HAP-1 (cell line): ENCODE results near the gene GP1BB.

Source experiments
- DNase-seq, 2 experiments: peaks; one replicate each; pipeline ENCODE4 v3.0.0-alpha.2; 2016 to 2020; ENCODE audit warnings: low spot score in 2 of 2
- H3K27me3 ChIP-seq: fragments of 250-450 bp; sonication (Bioruptor Pico); 2 replicates; pipeline ENCODE4 v1.5.1; 2020; ENCODE audit warnings: low read depth, mild to moderate bottlenecking, moderate library complexity
- H3K36me3 ChIP-seq: fragments of 250-450 bp; sonication (Bioruptor Pico); replicated peaks from 2 replicates; pipeline ENCODE4 v1.5.1; 2020; ENCODE audit warnings: mild to moderate bottlenecking
- H3K4me1 ChIP-seq: fragments of 250-450 bp; sonication (Bioruptor Pico); 2 replicates; pipeline ENCODE4 v1.5.1; 2020; ENCODE audit warnings: mild to moderate bottlenecking
- H3K4me3 ChIP-seq: fragments of 250-450 bp; sonication (Bioruptor Pico); 2 replicates; pipeline ENCODE4 v1.5.1; 2020; ENCODE audit warnings: mild to moderate bottlenecking, moderate library complexity
- H3K9me3 ChIP-seq: fragments of 250-450 bp; sonication (Bioruptor Pico); 2 replicates; pipeline ENCODE4 v1.5.1; 2020; ENCODE audit warnings: mild to moderate bottlenecking, moderate library complexity
- in situ Hi-C: fragments of 300-500 bp; cut with MboI; formaldehyde crosslinking; loops from 3 replicates; pipeline ENCODE4 v1.14.3; 2020; ENCODE audit warnings: low sequenced_read_pairs, inconsistent platforms, mixed read lengths

Gene GP1BB

DNA sequence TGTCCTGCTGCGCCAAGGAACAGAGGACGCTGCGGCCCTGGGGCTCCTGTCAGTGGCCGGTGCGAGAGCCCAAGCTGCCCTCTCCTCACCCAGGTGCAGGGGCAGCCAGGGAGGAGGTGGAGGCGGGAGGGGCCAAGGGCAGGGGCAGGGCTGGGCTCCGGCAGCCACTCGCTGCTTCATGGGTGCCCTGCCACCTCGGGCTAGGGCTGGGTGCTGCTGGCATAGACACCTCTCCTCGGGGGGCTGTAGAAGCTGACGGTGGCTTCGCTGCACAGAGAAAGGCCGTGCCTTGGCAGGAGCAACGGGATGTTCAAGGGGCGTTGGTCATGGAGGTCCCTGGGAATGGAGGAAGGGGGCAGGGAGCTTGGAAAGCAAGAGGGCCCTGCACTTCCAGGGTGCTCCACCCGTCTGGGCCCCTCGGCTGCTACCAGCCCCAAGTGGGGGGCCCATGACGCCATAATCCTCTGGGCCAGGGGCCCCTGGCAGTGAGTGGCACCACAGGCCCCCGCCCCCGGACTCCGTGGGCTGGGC, 35.6 kb downstream of the GP1BB start:
- DNase-seq: no peak
- in situ Hi-C loops: no loop called here
- Histone ChIP-seq H3K27me3 (peaks cover 24% of the 10 kb centered on the region), H3K4me3 (no peak overlapping the region), H3K36me3 (peaks cover 7% of the 10 kb centered on the region; the same call in 1 of the 2 replicates), H3K9me3 (no peaks in the 10 kb centered on the region), H3K4me1 (peaks cover 3% of the 10 kb centered on the region; the same call in 1 of the 2 replicates)

DNA sequence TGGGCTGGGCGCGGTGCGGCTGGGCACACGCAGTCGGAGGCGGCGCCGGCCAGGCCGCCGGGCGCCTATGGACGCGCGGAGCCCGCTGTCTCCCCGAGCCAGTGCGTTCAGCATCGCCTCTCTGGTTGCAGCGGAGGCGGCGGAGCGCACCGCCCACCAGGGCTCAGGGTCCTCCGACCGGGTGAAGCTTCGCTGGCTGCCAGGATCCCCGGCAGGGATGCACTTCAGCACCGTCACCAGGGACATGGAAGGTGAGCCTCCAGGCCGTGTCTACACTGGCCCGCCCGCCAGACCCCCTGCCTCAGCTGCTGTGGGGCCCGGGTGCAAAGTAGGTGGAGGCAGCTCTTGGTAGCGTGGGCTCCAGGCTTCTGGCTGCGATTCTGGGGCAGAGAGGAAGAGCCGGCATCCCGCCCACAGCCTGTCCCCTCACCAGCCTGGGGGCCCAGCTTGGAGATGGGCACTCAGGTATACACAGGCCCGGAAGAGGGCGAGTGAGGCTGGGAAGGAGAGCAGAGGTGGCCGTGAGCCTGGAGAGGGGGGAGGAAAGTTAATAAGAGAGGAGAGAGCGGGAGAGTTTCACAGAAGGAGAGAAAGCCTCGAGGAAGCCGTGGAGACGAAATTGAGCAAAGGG, 36.2 kb downstream of the GP1BB start:
- no peaks in the 10 kb centered on the region for H3K9me3 ChIP-seq
- in situ Hi-C loops: no loop called here
- DNase-seq: no peak
- peaks cover 13% of the 10 kb centered on the region for H3K36me3 ChIP-seq
- H3K4me3 ChIP-seq: no peak overlapping the region; the same call in 1 of the 2 replicates
- peaks cover 3% of the 10 kb centered on the region; the same call in 1 of the 2 replicates for H3K4me1 ChIP-seq
- H3K27me3 ChIP-seq: peaks cover 20% of the 10 kb centered on the region

DNA sequence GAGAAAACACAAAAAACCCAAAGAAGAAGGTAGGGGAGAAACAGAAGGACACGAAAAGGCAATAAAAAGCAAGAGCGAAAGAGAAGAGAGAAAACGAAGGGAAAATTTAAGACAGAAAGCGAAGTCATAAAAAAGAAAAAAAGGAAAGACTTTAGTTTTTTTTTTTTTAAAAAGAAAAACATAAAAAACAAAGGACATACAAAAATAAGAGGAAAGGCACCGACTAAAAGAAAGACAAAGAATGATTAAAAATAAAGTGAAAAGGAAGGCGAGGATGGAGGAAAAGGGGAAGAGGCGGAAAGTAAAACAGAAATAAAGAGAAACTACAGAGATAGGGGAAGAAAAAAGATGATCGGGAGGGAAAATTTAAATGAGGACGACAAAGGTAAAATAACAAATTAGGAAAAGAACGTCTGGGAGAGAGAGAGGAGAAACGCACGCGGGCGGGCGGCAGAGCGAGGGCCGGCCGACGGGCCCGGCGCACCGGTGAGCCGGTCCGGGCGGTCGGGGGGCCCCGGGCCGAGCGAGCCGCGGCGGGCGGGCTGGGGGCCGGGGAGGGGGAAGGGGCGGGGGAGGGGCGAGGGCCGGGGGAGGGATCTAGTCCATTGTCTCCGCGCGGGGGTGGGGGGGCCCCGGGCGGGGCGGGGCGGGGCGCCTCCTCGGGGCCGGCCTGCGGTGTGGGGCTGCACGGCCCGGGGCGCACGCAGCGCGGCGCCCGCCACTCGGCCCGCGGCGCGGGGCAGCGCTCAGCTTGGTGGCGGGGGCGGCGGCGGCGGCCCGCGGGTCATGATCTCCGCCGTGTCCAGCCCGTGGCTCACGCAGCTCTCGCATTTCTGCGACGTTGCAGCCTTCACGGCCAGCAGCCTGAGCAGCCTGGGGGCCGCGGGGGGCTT, 37.0 kb downstream of the GP1BB start, which contains the start of gene TBX1:
TBX1 (plus strand) TSS at position 721 of the 893 bp plus-strand sequence; CDS start at position 787, 66 bp downstream.
- Histone ChIP-seq H3K4me3 (peak within 1 kb of the TSS; percentile 60), H3K27me3 (peaks cover 12% of the 10 kb centered on the region), H3K4me1 (peaks cover 3% of the 10 kb centered on the region; the same call in 1 of the 2 replicates), H3K36me3 (peaks cover 20% of the 10 kb centered on the region), H3K9me3 (no peaks in the 10 kb centered on the region)
- in situ Hi-C loops: no loop called here
- DNase-seq: peak in 1 of 2 experiments; percentile 43

DNA sequence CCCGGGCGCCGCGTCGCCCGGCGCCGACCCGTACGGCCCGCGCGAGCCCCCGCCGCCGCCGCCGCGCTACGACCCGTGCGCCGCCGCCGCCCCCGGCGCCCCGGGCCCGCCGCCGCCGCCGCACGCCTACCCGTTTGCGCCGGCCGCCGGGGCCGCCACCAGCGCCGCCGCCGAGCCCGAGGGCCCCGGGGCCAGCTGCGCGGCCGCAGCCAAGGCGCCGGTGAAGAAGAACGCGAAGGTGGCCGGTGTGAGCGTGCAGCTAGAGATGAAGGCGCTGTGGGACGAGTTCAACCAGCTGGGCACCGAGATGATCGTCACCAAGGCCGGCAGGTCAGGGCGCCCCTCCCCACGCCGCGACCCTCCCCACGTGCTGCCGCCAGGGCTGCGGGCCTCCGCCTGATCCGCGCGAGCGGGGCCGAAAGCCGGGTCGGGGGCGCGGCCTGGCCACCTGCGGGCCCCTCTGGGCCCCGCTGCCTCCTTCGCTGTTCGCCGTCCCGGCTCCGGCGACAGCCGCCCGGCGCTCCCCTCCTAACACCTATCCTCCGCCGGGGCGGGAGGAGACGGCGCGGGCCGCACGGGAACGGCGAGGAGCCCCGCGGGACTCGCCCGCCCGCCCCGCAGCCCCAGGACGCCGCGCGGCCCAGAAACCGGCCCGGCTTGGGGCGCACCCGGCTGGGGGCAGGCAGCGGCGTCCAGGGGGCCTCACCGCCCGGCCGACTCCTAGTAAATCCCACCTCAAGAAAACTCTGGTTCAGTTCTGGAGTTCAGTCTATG, 37.8 kb downstream of the GP1BB start:
- no peaks in the 10 kb centered on the region for H3K9me3 ChIP-seq
- no peak for DNase-seq

DNA sequence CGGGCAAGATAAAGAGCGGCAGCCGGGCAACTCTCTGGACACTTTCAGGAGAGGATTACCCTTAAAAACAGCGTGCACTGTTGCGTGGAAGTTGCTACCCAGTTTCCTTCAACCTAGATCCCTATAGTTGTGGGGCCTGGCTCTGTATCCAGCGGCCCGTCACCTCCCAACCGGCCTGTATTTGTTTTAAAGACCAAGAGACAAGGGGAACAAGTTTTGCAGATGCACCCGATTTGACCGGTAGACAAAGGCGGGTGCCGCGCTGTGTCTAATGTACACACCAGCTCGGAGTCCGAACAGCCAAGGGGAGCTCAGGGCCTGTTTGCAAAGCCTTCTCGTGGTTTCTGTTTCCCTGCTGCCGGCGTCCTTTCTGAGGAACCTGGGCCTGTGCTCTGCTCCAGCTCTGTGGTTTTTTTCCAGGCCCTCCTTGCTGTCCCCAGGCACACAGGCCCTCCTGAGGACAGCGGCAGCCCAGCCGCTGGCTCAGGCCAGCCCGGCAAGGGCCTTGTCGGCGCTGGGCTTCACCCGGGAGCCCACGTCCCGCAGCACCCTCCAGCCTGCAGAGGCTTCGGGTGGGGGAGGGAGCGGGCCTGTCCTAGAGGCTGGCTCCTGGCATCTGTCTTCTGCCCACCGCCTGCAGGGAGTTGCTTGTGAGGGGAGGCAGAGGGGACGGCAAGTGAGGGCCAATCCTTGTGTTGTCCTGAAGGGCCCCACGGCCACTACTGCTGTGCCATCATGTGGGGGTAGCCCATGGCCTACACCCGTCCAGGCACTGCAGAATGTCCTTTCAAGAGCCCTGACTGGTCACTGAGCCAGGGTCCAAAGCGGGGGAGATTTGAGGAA, 38.6 kb downstream of the GP1BB start:
- H3K4me1 ChIP-seq: peaks cover 3% of the 10 kb centered on the region; the same call in 1 of the 2 replicates
- peaks cover 25% of the 10 kb centered on the region for H3K36me3 ChIP-seq
- H3K9me3 ChIP-seq: no peaks in the 10 kb centered on the region
- DNase-seq: peak; percentile 28 to 60
- H3K27me3 ChIP-seq: no peaks in the 10 kb centered on the region
- in situ Hi-C loops: no loop called here
- peak overlapping the region; percentile 60 for H3K4me3 ChIP-seq

More for the DNA sequence above, 37.8 kb downstream of the GP1BB start:
- Histone ChIP-seq H3K36me3 (peaks cover 23% of the 10 kb centered on the region), H3K4me3 (peak overlapping the region; percentile 60), H3K27me3 (peaks cover 4% of the 10 kb centered on the region), H3K4me1 (peaks cover 3% of the 10 kb centered on the region; the same call in 1 of the 2 replicates)
- in situ Hi-C loops: no loop called here

DNA sequence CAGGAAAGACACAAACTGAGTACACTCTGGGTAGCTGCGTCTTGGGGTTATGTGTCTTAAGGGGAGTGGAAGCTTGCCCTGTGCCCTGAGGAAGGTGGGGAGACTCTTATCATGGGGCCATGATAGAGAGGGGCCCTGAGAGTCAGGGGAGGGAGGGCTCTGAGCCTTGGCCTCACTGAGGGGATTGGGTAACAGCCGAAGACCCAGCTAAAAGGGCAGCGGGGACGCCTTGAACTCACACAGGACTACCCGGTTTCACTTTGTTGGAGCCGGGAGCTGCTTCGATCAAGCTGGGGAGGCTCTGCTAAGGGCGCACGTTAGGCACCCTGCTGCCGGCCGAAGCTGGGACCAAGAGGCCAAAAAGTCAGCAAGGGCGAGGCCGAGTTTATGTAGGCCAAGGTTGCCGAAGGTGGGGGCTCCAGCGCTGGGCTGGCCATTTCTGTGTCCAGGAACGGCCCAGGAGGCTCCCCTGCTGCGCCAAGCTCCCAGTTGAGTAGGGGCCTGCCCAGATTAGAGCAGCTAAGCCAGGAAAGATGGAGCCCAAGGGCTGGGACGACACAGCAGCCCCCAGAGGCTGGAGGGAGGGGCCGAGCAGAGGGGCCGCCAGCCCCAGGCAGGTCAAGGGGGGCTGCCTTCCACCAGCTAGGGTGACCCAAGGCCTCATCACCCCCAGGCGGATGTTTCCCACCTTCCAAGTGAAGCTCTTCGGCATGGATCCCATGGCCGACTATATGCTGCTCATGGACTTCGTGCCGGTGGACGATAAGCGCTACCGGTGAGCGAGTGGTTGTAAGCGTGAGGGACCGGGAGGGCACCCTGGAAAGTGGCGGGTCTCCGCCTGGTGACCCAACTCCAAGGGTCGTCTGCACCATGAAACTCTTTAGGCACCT, 39.5 kb downstream of the GP1BB start:
- DNase-seq: no peak
- H3K9me3 ChIP-seq: no peaks in the 10 kb centered on the region
- H3K36me3 ChIP-seq: peaks cover 30% of the 10 kb centered on the region
- H3K4me1 ChIP-seq: peaks cover 3% of the 10 kb centered on the region; the same call in 1 of the 2 replicates
- in situ Hi-C loops: no loop called here
- H3K27me3 ChIP-seq: no peaks in the 10 kb centered on the region
- peak overlapping the region; percentile 60 for H3K4me3 ChIP-seq

DNA sequence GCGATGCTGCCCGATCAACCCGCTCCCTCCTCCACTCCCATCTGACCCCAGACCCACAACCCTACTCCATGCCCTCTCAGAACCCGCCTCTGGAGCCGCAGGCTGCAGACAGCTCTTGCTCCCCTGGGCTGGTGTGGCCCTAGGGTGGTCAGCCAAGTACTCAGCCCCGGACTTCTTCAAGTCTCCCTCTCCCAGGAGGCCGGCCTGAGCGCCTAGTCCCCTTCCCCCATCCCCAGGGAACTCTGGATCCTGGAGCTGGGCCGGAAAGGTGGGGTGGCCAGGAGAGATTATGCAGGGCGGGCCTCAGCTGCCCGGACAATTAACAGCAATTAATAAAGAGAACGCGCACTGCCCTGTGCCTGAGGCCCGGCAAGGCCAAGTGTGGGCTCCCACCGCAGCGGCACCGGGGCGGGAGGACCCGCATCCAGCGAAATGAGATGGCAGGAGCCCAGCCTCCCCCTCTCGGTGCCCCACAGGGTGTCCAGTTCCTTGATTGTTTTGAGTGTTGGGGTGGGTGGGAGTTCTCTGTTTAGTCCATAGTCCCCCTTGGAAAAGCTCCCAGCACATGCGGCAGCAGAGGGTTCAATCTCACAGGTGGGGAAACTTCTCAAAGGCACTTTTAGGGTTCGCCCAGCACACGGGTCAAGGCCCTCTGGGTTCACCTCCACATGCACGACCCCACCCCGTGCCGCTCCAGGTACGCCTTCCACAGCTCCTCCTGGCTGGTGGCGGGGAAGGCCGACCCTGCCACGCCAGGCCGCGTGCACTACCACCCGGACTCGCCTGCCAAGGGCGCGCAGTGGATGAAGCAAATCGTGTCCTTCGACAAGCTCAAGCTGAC, 40.3 kb downstream of the GP1BB start:
- H3K4me1 ChIP-seq: peaks cover 3% of the 10 kb centered on the region; the same call in 1 of the 2 replicates
- H3K4me3 ChIP-seq: no peak overlapping the region
- H3K9me3 ChIP-seq: no peaks in the 10 kb centered on the region
- DNase-seq: no peak
- H3K27me3 ChIP-seq: no peaks in the 10 kb centered on the region
- in situ Hi-C loops: no loop called here
- H3K36me3 ChIP-seq: peaks cover 38% of the 10 kb centered on the region

DNA sequence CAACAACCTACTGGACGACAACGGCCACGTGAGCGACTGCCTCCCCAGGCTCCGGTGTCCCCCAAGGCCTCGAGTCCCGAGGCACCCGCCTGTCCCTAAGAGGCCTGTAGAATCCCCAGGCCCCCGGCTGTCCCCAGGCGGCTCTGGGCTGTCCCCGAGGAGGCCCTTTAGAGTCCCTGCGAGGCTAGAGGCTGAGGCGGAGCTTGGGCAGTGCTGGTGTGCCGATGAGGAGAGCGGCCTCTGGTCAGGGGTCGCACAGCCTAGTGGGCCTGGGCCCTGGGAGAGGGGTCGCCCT, 40.9 kb downstream of the GP1BB start:
- no peaks in the 10 kb centered on the region for H3K9me3 ChIP-seq
- in situ Hi-C loops: no loop called here
- DNase-seq: no peak
- peaks cover 3% of the 10 kb centered on the region; the same call in 1 of the 2 replicates for H3K4me1 ChIP-seq
- no peak overlapping the region for H3K4me3 ChIP-seq
- no peaks in the 10 kb centered on the region for H3K27me3 ChIP-seq
- H3K36me3 ChIP-seq: peaks cover 38% of the 10 kb centered on the region

GRCh38 chr22:19764636-19765476, 41.5 kb downstream of the GP1BB start:
- Histone ChIP-seq H3K27me3 (no peaks in the 10 kb centered on the region), H3K9me3 (no peaks in the 10 kb centered on the region), H3K4me1 (peaks cover 3% of the 10 kb centered on the region; the same call in 1 of the 2 replicates), H3K36me3 (peaks cover 38% of the 10 kb centered on the region), H3K4me3 (no peak overlapping the region)
- in situ Hi-C loops: no loop called here
- DNase-seq: no peak

GRCh38 chr22:19765477-19766239, 42.3 kb downstream of the GP1BB start:
- Histone ChIP-seq H3K4me1 (no peaks in the 10 kb centered on the region), H3K27me3 (no peaks in the 10 kb centered on the region), H3K9me3 (no peaks in the 10 kb centered on the region), H3K4me3 (no peak overlapping the region), H3K36me3 (peaks cover 38% of the 10 kb centered on the region)
- DNase-seq: no peak
- in situ Hi-C loops: no loop called here
